ENCODE results near the gene ASXL2.
"Not testable (repeated sequence)": the region's sequence is repeated elsewhere in the genome, so short reads cannot be mapped to it uniquely, and the experiment has no call there.

DNA sequence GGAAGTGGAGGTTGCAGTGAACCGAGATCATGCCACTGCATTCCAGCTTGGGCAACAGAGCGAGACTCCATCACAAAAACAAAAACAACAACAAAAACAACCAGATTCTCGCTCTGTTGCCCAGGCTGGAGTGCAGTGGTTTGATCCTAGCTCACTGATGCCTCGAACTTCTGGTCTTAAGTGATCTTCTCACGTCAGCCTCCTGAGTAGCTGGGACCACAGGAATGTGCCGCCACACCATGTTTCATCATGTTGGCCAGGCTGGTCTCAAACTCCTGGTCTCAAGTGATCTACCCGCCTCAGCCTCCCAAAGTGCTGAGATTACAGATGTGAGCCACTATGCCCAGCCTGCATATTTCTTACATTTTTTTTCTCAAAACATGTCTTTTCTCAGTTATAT is 39.1 kb upstream of the ASXL2 start:
- TF ChIP-seq EZH2phosphoT487 (IDR thresholded peaks at IDR 0.05; ENCODE audit: low read length) = not testable (repeated sequence)
- TF ChIP-seq, protein P1, sequence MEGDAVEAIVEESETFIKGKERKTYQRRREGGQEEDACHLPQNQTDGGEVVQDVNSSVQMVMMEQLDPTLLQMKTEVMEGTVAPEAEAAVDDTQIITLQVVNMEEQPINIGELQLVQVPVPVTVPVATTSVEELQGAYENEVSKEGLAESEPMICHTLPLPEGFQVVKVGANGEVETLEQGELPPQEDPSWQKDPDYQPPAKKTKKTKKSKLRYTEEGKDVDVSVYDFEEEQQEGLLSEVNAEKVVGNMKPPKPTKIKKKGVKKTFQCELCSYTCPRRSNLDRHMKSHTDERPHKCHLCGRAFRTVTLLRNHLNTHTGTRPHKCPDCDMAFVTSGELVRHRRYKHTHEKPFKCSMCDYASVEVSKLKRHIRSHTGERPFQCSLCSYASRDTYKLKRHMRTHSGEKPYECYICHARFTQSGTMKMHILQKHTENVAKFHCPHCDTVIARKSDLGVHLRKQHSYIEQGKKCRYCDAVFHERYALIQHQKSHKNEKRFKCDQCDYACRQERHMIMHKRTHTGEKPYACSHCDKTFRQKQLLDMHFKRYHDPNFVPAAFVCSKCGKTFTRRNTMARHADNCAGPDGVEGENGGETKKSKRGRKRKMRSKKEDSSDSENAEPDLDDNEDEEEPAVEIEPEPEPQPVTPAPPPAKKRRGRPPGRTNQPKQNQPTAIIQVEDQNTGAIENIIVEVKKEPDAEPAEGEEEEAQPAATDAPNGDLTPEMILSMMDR (IDR thresholded peaks at IDR 0.05; ENCODE audit: low read length) = not testable (repeated sequence)
